IMR-90 (cell line): ENCODE results near the gene ZNFX1. TPM values are rescaled to one million over a fixed set of nuclear protein-coding genes. Genes with fewer than 3 reads are reported as not detected.

Experiments used
- ATAC-seq: fragments of 200-7000 bp; cut with Tn5 transposase; 2 replicates; pipeline ENCODE4 v1.9.1; 2020; ENCODE audit warnings: low read depth, mild to moderate bottlenecking, moderate library complexity
- BruUV-seq: library from RNA; stranded (reverse); fragments of 400-500 nt; replicated peaks from 2 replicates; lab custom pipeline; 2021; lab: Mats Ljungman, UMichigan
- CTCF ChIA-PET: fragments of 300-600 bp; formaldehyde crosslinking; extraction: SDS; loops from one replicate; lab custom pipeline; 2021; ENCODE audit warnings: antibody characterized with exemption; lab: Yijun Ruan, JAX
- POLR2A ChIA-PET: fragments of 300-600 bp; sonication (Branson Sonifier 250); formaldehyde crosslinking; loops from one replicate; lab custom pipeline; 2022; ENCODE audit warnings: antibody characterized with exemption; ENCODE audit not compliant: unreplicated experiment; lab: Charles Lee
- DNase-seq: peaks from one replicate; pipeline ENCODE4 v3.0.0; 2013
- H2AFZ ChIP-seq: replicated peaks from 2 replicates; pipeline ENCODE3; 2013; ENCODE audit warnings: low read length, mild to moderate bottlenecking; ENCODE audit not compliant: poor library complexity
- H2AK5ac ChIP-seq: 2 replicates; pipeline ENCODE4 v1.6.1; 2013; ENCODE audit warnings: low read depth, low read length, inconsistent platforms
- H2AK9ac ChIP-seq: replicated peaks from 2 replicates; pipeline ENCODE3; 2013; ENCODE audit warnings: mild to moderate bottlenecking, low read depth, low read length, moderate library complexity; ENCODE audit not compliant: poor library complexity
- H2BK120ac ChIP-seq: 2 replicates; pipeline ENCODE4 v1.6.1; 2013; ENCODE audit warnings: low read depth, low read length, inconsistent platforms
- H2BK15ac ChIP-seq: 3 replicates; pipeline ENCODE4 v1.6.1; 2013; ENCODE audit warnings: low read depth, low read length, inconsistent platforms
- H2BK20ac ChIP-seq: 2 replicates; pipeline ENCODE4 v1.6.1; 2013; ENCODE audit warnings: low read depth, mild to moderate bottlenecking, inconsistent platforms, low read length, moderate library complexity
- H2BK5ac ChIP-seq: 2 replicates; pipeline ENCODE4 v1.6.1; 2013; ENCODE audit warnings: mild to moderate bottlenecking, low read depth, low read length, inconsistent platforms; ENCODE audit not compliant: poor library complexity, severe bottlenecking
- H3K14ac ChIP-seq: replicated peaks from 2 replicates; pipeline ENCODE4 v1.6.1; 2013; ENCODE audit warnings: low read depth, low read length, inconsistent platforms
- H3K18ac ChIP-seq: 2 replicates; pipeline ENCODE4 v1.6.1; 2013; ENCODE audit warnings: low read depth, low read length, control low read depth
- H3K23ac ChIP-seq: 2 replicates; pipeline ENCODE4 v1.6.1; 2013; ENCODE audit warnings: low read depth, low read length, inconsistent platforms
- H3K27ac ChIP-seq: 2 replicates; pipeline ENCODE4 v1.5.1; 2013; ENCODE audit warnings: mild to moderate bottlenecking, control low read depth, low read length; ENCODE audit not compliant: insufficient read depth
- H3K27me3 ChIP-seq: 2 replicates; pipeline ENCODE4 v1.6.1; 2013; ENCODE audit warnings: low read length; ENCODE audit not compliant: control insufficient read depth, insufficient read depth
- H3K36me3 ChIP-seq: 2 replicates; pipeline ENCODE4 v1.6.1; 2013; ENCODE audit warnings: low read length, mixed read lengths; ENCODE audit not compliant: control insufficient read depth, insufficient read depth
- H3K4ac ChIP-seq: 2 replicates; pipeline ENCODE4 v1.6.1; 2013; ENCODE audit warnings: low read depth, low read length, inconsistent platforms
- H3K4me1 ChIP-seq: 2 replicates; pipeline ENCODE4 v1.6.1; 2013; ENCODE audit warnings: low read length, mixed read lengths; ENCODE audit not compliant: control insufficient read depth, insufficient read depth
- H3K4me2 ChIP-seq: 2 replicates; pipeline ENCODE4 v1.6.1; 2013; ENCODE audit warnings: low read depth, mild to moderate bottlenecking, control low read depth, low read length, moderate library complexity
- H3K4me3 ChIP-seq: 2 replicates; pipeline ENCODE4 v1.5.1; 2013; ENCODE audit warnings: low read depth, mild to moderate bottlenecking, control low read depth, low read length, moderate library complexity; ENCODE audit not compliant: insufficient read depth
- H3K56ac ChIP-seq: 2 replicates; pipeline ENCODE4 v1.6.1; 2013; ENCODE audit warnings: low read length, inconsistent platforms; ENCODE audit not compliant: insufficient read depth; ENCODE audit errors: extremely low read depth
- H3K79me1 ChIP-seq, 2 experiments: 2 replicates each; pipeline ENCODE4 v1.6.1; 2013; ENCODE audit warnings: low read length in 2 of 2, inconsistent platforms in 1 of 2, low read depth in 1 of 2
- H3K9ac ChIP-seq: 2 replicates; pipeline ENCODE4 v1.6.1; 2013; ENCODE audit warnings: low read depth, low read length, control low read depth
- H3K9me1 ChIP-seq: 2 replicates; pipeline ENCODE4 v1.6.1; 2013; ENCODE audit warnings: low read length, inconsistent platforms; ENCODE audit not compliant: insufficient read depth
- H3K9me3 ChIP-seq: 2 replicates; pipeline ENCODE4 v1.6.1; 2013; ENCODE audit warnings: low read length; ENCODE audit not compliant: control insufficient read depth, insufficient read depth
- H4K20me1 ChIP-seq: 2 replicates; pipeline ENCODE4 v1.6.1; 2013; ENCODE audit warnings: low read length, inconsistent platforms; ENCODE audit not compliant: insufficient read depth
- H4K5ac ChIP-seq: 2 replicates; pipeline ENCODE4 v1.6.1; 2013; ENCODE audit warnings: mild to moderate bottlenecking, low read depth, low read length, control low read depth
- H4K8ac ChIP-seq, 2 experiments: 2 replicates each; pipeline ENCODE4 v1.6.1; 2013; ENCODE audit warnings: low read depth in 2 of 2, low read length in 2 of 2, control low read depth in 1 of 2, inconsistent platforms in 1 of 2
- H4K91ac ChIP-seq: 2 replicates; pipeline ENCODE4 v1.6.1; 2013; ENCODE audit warnings: low read depth, low read length, inconsistent platforms; ENCODE audit not compliant: insufficient read depth
- ELK1 ChIP-seq: fragments of 150-350 bp; IDR thresholded peaks from 2 replicates; pipeline ENCODE4 v1.6.1; 2016; ENCODE audit warnings: low read depth, mild to moderate bottlenecking, low read length, moderate library complexity, borderline replicate concordance
- MAZ ChIP-seq: IDR thresholded peaks from 2 replicates; pipeline ENCODE4 v1.6.1; 2012; ENCODE audit warnings: low read depth, mild to moderate bottlenecking, low read length, improper control_type of control experiment, moderate library complexity, borderline replicate concordance
- POLR2A ChIP-seq: IDR thresholded peaks from 2 replicates; pipeline ENCODE4 v1.6.1; 2012; ENCODE audit warnings: mild to moderate bottlenecking, low read depth, low read length
- RAD21 ChIP-seq: IDR thresholded peaks from 2 replicates; pipeline ENCODE4 v1.6.1; 2012; ENCODE audit warnings: low read length, improper control_type of control experiment
- USF2 ChIP-seq: fragments of 150-350 bp; IDR thresholded peaks from 2 replicates; pipeline ENCODE4 v1.6.1; 2017; ENCODE audit warnings: mild to moderate bottlenecking, antibody characterized with exemption, low read length, low read depth
- WGBS, 2 experiments: methylation state at CpG; one replicate each; pipeline versions ENCODE4 v1.1.5 to v1.1.7; 2013; ENCODE audit warnings: missing lambda C conversion rate in 2 of 2; ENCODE audit not compliant: insufficient read length in 1 of 2; ENCODE audit errors: extremely low coverage in 2 of 2; 5-methylcytosine and 5-hydroxymethylcytosine counted together
- dilution Hi-C: fragments of 300-500 bp; cut with HindIII; formaldehyde crosslinking; loops from one replicate; pipeline ENCODE4 v1.14.3; 2018; ENCODE audit warnings: low sequenced_read_pairs; ENCODE audit not compliant: unreplicated experiment
- in situ Hi-C: fragments of 300-500 bp; cut with MboI; formaldehyde crosslinking; loops from 3 replicates; pipeline ENCODE4 v1.14.3; 2019; ENCODE audit warnings: low sequenced_read_pairs, inconsistent platforms, mixed read lengths
- intact Hi-C: fragments of 100-400 bp; cut with micrococcal nuclease; formaldehyde crosslinking; loops from 2 replicates; pipeline ENCODE4 v1.10.0; 2022
- polyA plus RNA-seq, 3 experiments: library from polyadenylated mRNA; depleted of rRNA; stranded (reverse); fragments of >200 nt; gene quantifications; 2 replicates each; pipeline ENCODE4 v1.2.3, GENCODE V29; 2012; ENCODE audit warnings: low replicate concordance in 1 of 3
- total RNA-seq: library from RNA; depleted of rRNA; stranded (reverse); fragments of >200 nt; gene quantifications from 2 replicates; pipeline ENCODE4 v1.2.3, GENCODE V29; 2012

Gene ZNFX1
- total and polyA plus RNA-seq, 2 of the 4 experiments (the other 2 are of a cell fraction) = 10.9 to 60.9 TPM

- no peak overlapping the region for H3K14ac ChIP-seq
- no peak overlapping the region for H3K4me2 ChIP-seq
- H4K91ac ChIP-seq = no peak overlapping the region
- ATAC-seq = peak; percentile 18; the same call in 1 of the 2 replicates
- no peak overlapping the region for H3K4me3 ChIP-seq
- H2AK5ac ChIP-seq = no peak overlapping the region
- H3K9me1 ChIP-seq = peaks cover 18% of the 10 kb centered on the region
- no peak overlapping the region for H3K27ac ChIP-seq
- no peak overlapping the region for H2BK15ac ChIP-seq
- peaks cover 27 to 59% of the 10 kb centered on the region in 2 experiments for H3K79me1 ChIP-seq
- no peak overlapping the region for H2BK20ac ChIP-seq
- no peak overlapping the region for H2BK120ac ChIP-seq
- H3K4ac ChIP-seq = no peak overlapping the region
- no peak overlapping the region for H3K56ac ChIP-seq
- no peak overlapping the region for H3K23ac ChIP-seq
- H3K9me3 ChIP-seq = no peaks in the 10 kb centered on the region
- dilution Hi-C loops (no loop called here), intact Hi-C loops (no loop called here), in situ Hi-C loops (no loop called here)
- H2AK9ac ChIP-seq = no peak overlapping the region
- no peak overlapping the region for H4K8ac ChIP-seq
- TF ChIP-seq MAZ (no peak), RAD21 (no peak), POLR2A (no peak), ELK1 (no peak), USF2 (no peak)
- WGBS, 2 experiments = 96% methylated on average over 3 of the region's 7 CpGs; no CpG with 5 or more reads in 1 of the 2 experiments
- peaks cover 1% of the 10 kb centered on the region; the same call in 1 of the 2 replicates for H3K4me1 ChIP-seq
- peaks cover 36% of the 10 kb centered on the region for H3K36me3 ChIP-seq
- no peak overlapping the region for H3K18ac ChIP-seq
- no peaks in the 10 kb centered on the region for H3K27me3 ChIP-seq
- peak; percentile 39 for DNase-seq
- no TSS peak for BruUV-seq
- H4K20me1 ChIP-seq = peaks cover 63% of the 10 kb centered on the region
- ChIA-PET POLR2A (no interaction called here), CTCF (interaction anchor here (1.4 kb wide), 1 partner anchor 24 kb away, joined by 3 read pairs; no protein-coding TSS in a partner anchor)
- peak overlapping the region; percentile 26 for H2AFZ ChIP-seq
- H4K5ac ChIP-seq = no peak overlapping the region
- H2BK5ac ChIP-seq = no peak overlapping the region
- H3K9ac ChIP-seq = no peak overlapping the region
Measured at GRCh38 chr20:49270177-49270576, 7.7 kb downstream of the ZNFX1 start.
